ENCODE results near the gene XPC. TPM values are rescaled to one million over a fixed set of nuclear protein-coding genes. Genes with fewer than 3 reads are reported as not detected.

Gene XPC
- total RNA-seq, 1 experiment from 2014 or later: 34.9 TPM

DNA sequence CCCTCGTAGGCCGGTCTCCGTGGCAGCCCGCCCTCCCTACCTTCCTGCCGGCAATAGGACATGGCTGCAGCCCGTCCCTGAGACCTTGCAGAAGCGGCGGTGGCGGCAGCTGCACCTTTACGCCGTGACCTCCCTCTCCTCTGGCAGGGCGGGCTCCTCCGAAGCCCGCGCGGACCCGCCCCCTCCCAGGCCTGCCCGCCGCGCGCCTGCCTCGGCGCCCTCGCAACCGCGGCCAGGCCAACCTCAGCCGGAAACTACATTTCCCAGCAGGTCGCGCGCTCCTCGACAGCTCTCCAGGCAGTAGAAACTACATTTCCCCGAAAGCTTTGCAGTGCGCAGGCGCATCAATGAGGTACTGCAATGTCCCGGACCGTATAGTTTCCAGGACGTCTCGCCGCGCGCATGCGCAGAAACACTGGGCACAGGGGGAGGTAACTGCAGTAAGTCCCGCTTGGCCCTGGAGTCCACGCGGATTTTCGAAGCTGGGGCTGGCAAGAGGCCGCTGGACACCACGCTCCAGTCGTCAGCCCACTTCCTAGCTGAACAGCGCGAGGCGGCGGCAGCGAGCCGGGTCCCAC lies 53.7 kb downstream of the XPC start, which contains the start of the genes CHCHD4 and TMEM43 (continued):
- TF ChIP-seq CTCF (IDR thresholded peaks at IDR 0.05) (no peak), MLX (CRISPR knock-in tag; IDR thresholded peaks at IDR 0.05) (no peak), NFATC4 (CRISPR knock-in tag; IDR thresholded peaks at IDR 0.05) (no peak), GABPB1 (CRISPR knock-in tag; IDR thresholded peaks at IDR 0.05) (0 out of 2 replicates have a peak, but pooled peaks have one; percentile 11), ATF2 (CRISPR knock-in tag; IDR thresholded peaks at IDR 0.05; ENCODE audit: borderline replicate concordance, low read depth) (no peak), CDX4 (CRISPR knock-in tag; IDR thresholded peaks at IDR 0.05; ENCODE audit: borderline replicate concordance) (no peak), ZNF121 (CRISPR knock-in tag; IDR thresholded peaks at IDR 0.05) (no peak), RORB (CRISPR knock-in tag; IDR thresholded peaks at IDR 0.05) (no peak), ZNF219 (CRISPR knock-in tag; IDR thresholded peaks at IDR 0.05; ENCODE audit: borderline replicate concordance) (no peak)
- TF ChIP-seq, protein P1, sequence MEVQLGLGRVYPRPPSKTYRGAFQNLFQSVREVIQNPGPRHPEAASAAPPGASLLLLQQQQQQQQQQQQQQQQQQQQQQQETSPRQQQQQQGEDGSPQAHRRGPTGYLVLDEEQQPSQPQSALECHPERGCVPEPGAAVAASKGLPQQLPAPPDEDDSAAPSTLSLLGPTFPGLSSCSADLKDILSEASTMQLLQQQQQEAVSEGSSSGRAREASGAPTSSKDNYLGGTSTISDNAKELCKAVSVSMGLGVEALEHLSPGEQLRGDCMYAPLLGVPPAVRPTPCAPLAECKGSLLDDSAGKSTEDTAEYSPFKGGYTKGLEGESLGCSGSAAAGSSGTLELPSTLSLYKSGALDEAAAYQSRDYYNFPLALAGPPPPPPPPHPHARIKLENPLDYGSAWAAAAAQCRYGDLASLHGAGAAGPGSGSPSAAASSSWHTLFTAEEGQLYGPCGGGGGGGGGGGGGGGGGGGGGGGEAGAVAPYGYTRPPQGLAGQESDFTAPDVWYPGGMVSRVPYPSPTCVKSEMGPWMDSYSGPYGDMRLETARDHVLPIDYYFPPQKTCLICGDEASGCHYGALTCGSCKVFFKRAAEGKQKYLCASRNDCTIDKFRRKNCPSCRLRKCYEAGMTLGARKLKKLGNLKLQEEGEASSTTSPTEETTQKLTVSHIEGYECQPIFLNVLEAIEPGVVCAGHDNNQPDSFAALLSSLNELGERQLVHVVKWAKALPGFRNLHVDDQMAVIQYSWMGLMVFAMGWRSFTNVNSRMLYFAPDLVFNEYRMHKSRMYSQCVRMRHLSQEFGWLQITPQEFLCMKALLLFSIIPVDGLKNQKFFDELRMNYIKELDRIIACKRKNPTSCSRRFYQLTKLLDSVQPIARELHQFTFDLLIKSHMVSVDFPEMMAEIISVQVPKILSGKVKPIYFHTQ (CRISPR knock-in tag; IDR thresholded peaks at IDR 0.05): no peak

- ChIA-PET CTCF (interaction anchor here (0.8 to 5.6 kb wide), 8 partner anchors 10 to 243 kb away, joined by 3 to 98 read pairs (median 3); no protein-coding TSS in a partner anchor), POLR2A (interaction anchor here (0.6 to 2.2 kb wide), 3 partner anchors 30 to 228 kb away, joined by 3 to 17 read pairs (median 5); partner anchors contain the start of genes LSM3 and XPC)
- Mint-ChIP-seq H3K36me3 (peaks cover 40% of the 10 kb centered on the region), H3K4me3 (peak overlapping the region; percentile 100), H3K27me3 (ENCODE audit: low read depth) (no peaks in the 10 kb centered on the region), H3K9me3 (peaks cover 24% of the 10 kb centered on the region), H3K4me1 (peaks cover 40% of the 10 kb centered on the region), H3K27ac (peak overlapping the region; percentile 4; the same call in 1 of the 2 replicates)
- peak; percentile 35 for DNase-seq (ENCODE audit: low spot score)
- ATAC-seq: no peak
- TF ChIP-seq PRDM15 (CRISPR knock-in tag; IDR thresholded peaks at IDR 0.05) (no peak), STAT6 (CRISPR knock-in tag; conservative IDR thresholded peaks at IDR 0.05; ENCODE audit: low read depth) (no peak), PREB (CRISPR knock-in tag; IDR thresholded peaks at IDR 0.05; ENCODE audit: borderline replicate concordance) (no peak), SP1 (CRISPR knock-in tag; conservative IDR thresholded peaks at IDR 0.05) (no peak), TP53 (CRISPR knock-in tag; IDR thresholded peaks at IDR 0.05) (no peak), TEAD1 (CRISPR knock-in tag; IDR thresholded peaks at IDR 0.05) (no peak), NFATC4 (CRISPR knock-in tag; IDR thresholded peaks at IDR 0.05) (no peak)
Measured at GRCh38 chr3:14124223-14124614, 54.2 kb downstream of the XPC start.

Measured in WTC11 (cell line).